DMS53 (cell line): ENCODE results near the gene ZNHIT2.
"Not testable (repeated sequence)": the region's sequence is repeated elsewhere in the genome, so short reads cannot be mapped to it uniquely, and the experiment has no call there.

Experiments
- DNase-seq: peaks from one replicate; lab custom pipeline; 2025; lab: John Stamatoyannopoulos, UW

The ZNHIT2 gene

GRCh38 chr11:65119670-65119995, 2.1 kb upstream of the ZNHIT2 start:
- no peak for DNase-seq

- not testable (repeated sequence) for DNase-seq
Measured at GRCh38 chr11:65118891-65119669, 1.6 kb upstream of the ZNHIT2 start.

GRCh38 chr11:65118097-65118837, 766 bp upstream of the ZNHIT2 start:
- no peak for DNase-seq

GRCh38 chr11:65116370-65117205, 913 bp downstream of the ZNHIT2 start:
- peak; percentile 85 for DNase-seq

- no peak for DNase-seq
Measured at GRCh38 chr11:65115361-65116082, 2.0 kb downstream of the ZNHIT2 start.

- no peak for DNase-seq
Measured at GRCh38 chr11:65114538-65115171, 2.8 kb downstream of the ZNHIT2 start.

- no peak for DNase-seq
Measured at GRCh38 chr11:65113839-65114238, 3.7 kb downstream of the ZNHIT2 start.

GRCh38 chr11:65113361-65113756, 4.1 kb downstream of the ZNHIT2 start:
- no peak for DNase-seq

- peak; percentile 84 for DNase-seq
Measured at GRCh38 chr11:65112546-65113360, 4.7 kb downstream of the ZNHIT2 start.

GRCh38 chr11:65111744-65112545, 5.6 kb downstream of the ZNHIT2 start, which contains the start of gene TM7SF2:
Gene TM7SF2 (plus strand): TSS chr11:65111872. CDS start chr11:65112016, 144 bp downstream.
- peak; percentile 99 for DNase-seq

- DNase-seq, result no peak
Measured at GRCh38 chr11:65111159-65111743, 6.2 kb downstream of the ZNHIT2 start.

GRCh38 chr11:65110354-65110861, 7.1 kb downstream of the ZNHIT2 start:
- peak; percentile 91 for DNase-seq

GRCh38 chr11:65109231-65110198, 8.0 kb downstream of the ZNHIT2 start:
- DNase-seq, result no peak

GRCh38 chr11:65108469-65109123, 8.9 kb downstream of the ZNHIT2 start:
- no peak for DNase-seq

GRCh38 chr11:65107751-65108468, 9.6 kb downstream of the ZNHIT2 start:
- no peak for DNase-seq

GRCh38 chr11:65107078-65107477, 10.4 kb downstream of the ZNHIT2 start:
- no peak for DNase-seq

- no peak for DNase-seq
Measured at GRCh38 chr11:65104628-65105027, 12.9 kb downstream of the ZNHIT2 start.
